C4-2B (cell line): ENCODE measurements around the gene RUVBL1.

Experiments used
- CTCF ChIP-seq: fragments of 450-650 bp; conservative IDR thresholded peaks from 2 replicates; pipeline ENCODE4 v1.5.1; 2017; ENCODE audit warnings: mild to moderate bottlenecking
- ZFX ChIP-seq: fragments of 450-650 bp; IDR thresholded peaks from 2 replicates; pipeline ENCODE4 v1.6.1; 2017

GRCh38 chr3:128151758-128152274, 28.2 kb upstream of the RUVBL1 start:
- no peak for TF ChIP-seq CTCF
- no peak for TF ChIP-seq ZFX
